HepG2 (cell line): Measurements from ENCODE around the gene CHP1. TPM values are rescaled to one million over a fixed set of nuclear protein-coding genes. Genes with fewer than 3 reads are reported as not detected.

Experiments
- ARID2 ChIP-seq: sonication (generic); formaldehyde crosslinking; IDR thresholded peaks from 2 replicates; pipeline ENCODE4 v1.8.1; 2022; ENCODE audit warnings: mild to moderate bottlenecking, missing genetic modification reagents, borderline replicate concordance
- EHMT2 ChIP-seq: fragments of 200-600 bp; sonication (generic); IDR thresholded peaks from 2 replicates; pipeline ENCODE4 v1.7.0; 2017; ENCODE audit warnings: antibody characterized with exemption, low read depth, low read length, borderline replicate concordance
- ETV5 ChIP-seq: IDR thresholded peaks from 2 replicates; pipeline ENCODE4 v1.6.1; 2018; ENCODE audit warnings: missing biosample characterization, missing genetic modification reagents, inconsistent platforms, borderline replicate concordance
- FLYWCH1 ChIP-seq: sonication (generic); formaldehyde crosslinking; IDR thresholded peaks from 2 replicates; pipeline ENCODE4 v1.8.1; 2023; ENCODE audit warnings: mild to moderate bottlenecking, missing genetic modification reagents
- GABPB1 ChIP-seq: IDR thresholded peaks from 2 replicates; pipeline ENCODE4 v1.6.1; 2016; ENCODE audit warnings: mild to moderate bottlenecking, missing genetic modification reagents, moderate library complexity, missing compliant biosample characterization
- HDAC6 ChIP-seq: fragments of 200-600 bp; sonication (generic); IDR thresholded peaks from 2 replicates; pipeline ENCODE4 v1.7.0; 2017; ENCODE audit warnings: mild to moderate bottlenecking, antibody characterized with exemption, low read length, low read depth
- MAFF ChIP-seq: IDR thresholded peaks from 2 replicates; pipeline ENCODE4 v1.6.1; 2011; ENCODE audit warnings: low read depth, low read length, improper control_type of control experiment
- MIXL1 ChIP-seq: IDR thresholded peaks from 2 replicates; pipeline ENCODE4 v1.6.1; 2016
- MYC ChIP-seq: sonication (generic); formaldehyde crosslinking; IDR thresholded peaks from 2 replicates; pipeline ENCODE4 v1.9.0; 2021; ENCODE audit warnings: missing genetic modification reagents, borderline replicate concordance
- NRL ChIP-seq: sonication (generic); formaldehyde crosslinking; IDR thresholded peaks from 2 replicates; pipeline ENCODE4 v1.5.0; 2020; ENCODE audit warnings: missing genetic modification reagents, mild to moderate bottlenecking, moderate library complexity, borderline replicate concordance
- RXRA ChIP-seq: sonication (generic); formaldehyde crosslinking; IDR thresholded peaks from 2 replicates; pipeline ENCODE4 v1.5.1; 2020; ENCODE audit warnings: missing genetic modification reagents
- SIN3A ChIP-seq: IDR thresholded peaks from 2 replicates; pipeline ENCODE4 v1.6.1; 2011; ENCODE audit warnings: low read depth, mild to moderate bottlenecking, control low read depth, low read length, borderline replicate concordance
- SOX6 ChIP-seq, 2 experiments: fragments of 450-650 bp in 1 of 2; sonication (generic) in 1 of 2; formaldehyde crosslinking in 1 of 2; IDR thresholded peaks; 2 replicates each; pipeline versions ENCODE4 v1.4.0 to v1.6.1; 2017 to 2020; ENCODE audit warnings: antibody characterized with exemption in 1 of 2, mild to moderate bottlenecking in 1 of 2, missing genetic modification reagents in 1 of 2
- TAF1 ChIP-seq: sonication (generic); formaldehyde crosslinking; IDR thresholded peaks from 2 replicates; pipeline ENCODE4 v1.4.0; 2020; ENCODE audit warnings: missing genetic modification reagents
- TBX3 ChIP-seq: fragments of 450-650 bp; IDR thresholded peaks from 2 replicates; pipeline ENCODE4 v1.6.1; 2017; ENCODE audit warnings: antibody characterized with exemption, mild to moderate bottlenecking, inconsistent platforms, borderline replicate concordance
- TCF12 ChIP-seq, 2 experiments: fragments of 450-650 bp in 1 of 2; sonication (generic) in 1 of 2; formaldehyde crosslinking in 1 of 2; IDR thresholded peaks; 2 replicates each; pipeline versions ENCODE4 v1.6.1 to v1.8.0; 2017 to 2022; ENCODE audit warnings: antibody characterized with exemption in 1 of 2, mild to moderate bottlenecking in 1 of 2, missing genetic modification reagents in 1 of 2, moderate library complexity in 1 of 2
- THAP11 ChIP-seq: IDR thresholded peaks from 2 replicates; pipeline ENCODE4 v1.6.1; 2016; ENCODE audit warnings: missing biosample characterization, missing genetic modification reagents
- ZFP1 ChIP-seq: IDR thresholded peaks from 2 replicates; pipeline ENCODE4 v1.6.1; 2016
- ZNF431 ChIP-seq: sonication (generic); formaldehyde crosslinking; IDR thresholded peaks from 2 replicates; pipeline ENCODE4 v1.9.0; 2022; ENCODE audit warnings: missing genetic modification reagents, low read depth, mild to moderate bottlenecking, borderline replicate concordance
- ZNF569 ChIP-seq: sonication (generic); formaldehyde crosslinking; IDR thresholded peaks from 2 replicates; pipeline ENCODE4 v1.5.0; 2020; ENCODE audit warnings: mild to moderate bottlenecking, missing genetic modification reagents, moderate library complexity, borderline replicate concordance
- polyA plus RNA-seq, 8 experiments: library from polyadenylated mRNA; depleted of rRNA in 3 of 8; stranded (reverse) in 7 of 8; unstranded in 1 of 8; fragments of >200 nt; fragmentation: Illumina TruSeq in 4 of 8; extraction: Trizol in 4 of 8; gene quantifications; 2 replicates each; pipeline versions ENCODE4 v1.2.1 to v1.2.3, GENCODE V29; 2011 to 2016; ENCODE audit warnings: low read depth in 4 of 8, missing spikeins in 1 of 8, mixed read lengths in 1 of 8; ENCODE audit not compliant: insufficient read depth in 1 of 8
- total RNA-seq, 5 experiments: library from RNA; depleted of rRNA; stranded (reverse); fragments of >200 nt; fragmentation: Illumina TruSeq; extraction: Trizol; gene quantifications; 2 replicates each; pipeline ENCODE4 v1.2.3, GENCODE V29; 2016; ENCODE audit warnings: low read depth in 1 of 5
- TF ChIP-seq, protein P1 (sequence below): sonication (generic); formaldehyde crosslinking; IDR thresholded peaks from 2 replicates; pipeline ENCODE4 v1.4.0; 2020; ENCODE audit warnings: missing genetic modification reagents
- TF ChIP-seq, protein P2 (sequence below): IDR thresholded peaks from 2 replicates; pipeline ENCODE4 v1.6.1; 2016
- TF ChIP-seq, protein P3 (sequence below): sonication (generic); formaldehyde crosslinking; IDR thresholded peaks from 2 replicates; pipeline ENCODE4 v1.5.1; 2020; ENCODE audit warnings: missing genetic modification reagents, mild to moderate bottlenecking, borderline replicate concordance
- TF ChIP-seq, protein P4 (sequence below): sonication (generic); formaldehyde crosslinking; IDR thresholded peaks from 2 replicates; pipeline ENCODE4 v1.4.0; 2020; ENCODE audit warnings: mild to moderate bottlenecking, missing genetic modification reagents

The CHP1 gene
- total and polyA plus RNA-seq, 2 of the 13 experiments (the other 11 are each of a cell fraction or from before 2014, with no cell fraction given): 49.6 to 76.4 TPM

DNA sequence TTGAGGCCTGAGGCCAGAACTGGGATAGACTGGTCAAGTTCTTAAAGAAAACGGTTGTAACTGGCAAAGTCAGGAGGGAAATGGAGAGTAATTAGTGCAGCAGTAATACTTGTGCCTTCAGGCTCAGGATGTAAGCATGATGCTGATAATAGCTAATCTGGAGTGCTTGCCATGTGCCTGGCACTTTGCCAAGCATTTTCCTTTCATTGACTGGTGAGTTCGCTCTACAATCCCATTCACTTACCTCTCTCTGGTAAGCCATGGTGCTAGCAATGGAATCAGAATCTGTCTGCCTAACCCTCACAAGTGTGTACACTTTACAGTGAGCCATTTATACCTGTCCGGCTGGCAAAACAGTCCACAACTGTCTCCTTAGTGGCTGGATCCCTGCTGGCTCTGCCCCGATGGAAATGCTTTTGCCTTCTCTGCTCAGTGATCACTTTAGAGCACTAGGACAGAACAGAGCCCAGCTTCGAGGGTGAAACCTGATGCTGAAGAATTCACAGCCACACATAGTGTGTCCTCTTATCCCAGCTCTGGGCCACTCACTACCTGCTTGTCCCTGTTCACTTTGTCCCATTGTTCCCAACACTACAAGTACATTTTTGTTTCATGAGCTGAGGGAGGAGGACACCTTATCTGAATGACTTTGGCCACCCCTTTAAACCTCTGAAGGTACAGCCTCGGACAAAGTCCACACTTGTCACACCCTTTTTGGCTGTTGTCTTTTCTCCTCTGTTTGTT is 10.3 kb downstream of the CHP1 start (continued):
- 0 out of 2 replicates have a peak, but pooled peaks have one; percentile 39 for TF ChIP-seq EHMT2
- TF ChIP-seq ARID2 (CRISPR knock-in tag): no peak
- no peak for TF ChIP-seq TBX3
- no peak for TF ChIP-seq HDAC6
- no peak for TF ChIP-seq ETV5 (CRISPR knock-in tag)
- TF ChIP-seq, protein P1, sequence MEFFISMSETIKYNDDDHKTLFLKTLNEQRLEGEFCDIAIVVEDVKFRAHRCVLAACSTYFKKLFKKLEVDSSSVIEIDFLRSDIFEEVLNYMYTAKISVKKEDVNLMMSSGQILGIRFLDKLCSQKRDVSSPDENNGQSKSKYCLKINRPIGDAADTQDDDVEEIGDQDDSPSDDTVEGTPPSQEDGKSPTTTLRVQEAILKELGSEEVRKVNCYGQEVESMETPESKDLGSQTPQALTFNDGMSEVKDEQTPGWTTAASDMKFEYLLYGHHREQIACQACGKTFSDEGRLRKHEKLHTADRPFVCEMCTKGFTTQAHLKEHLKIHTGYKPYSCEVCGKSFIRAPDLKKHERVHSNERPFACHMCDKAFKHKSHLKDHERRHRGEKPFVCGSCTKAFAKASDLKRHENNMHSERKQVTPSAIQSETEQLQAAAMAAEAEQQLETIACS (CRISPR knock-in tag): no peak
- TF ChIP-seq, protein P2, sequence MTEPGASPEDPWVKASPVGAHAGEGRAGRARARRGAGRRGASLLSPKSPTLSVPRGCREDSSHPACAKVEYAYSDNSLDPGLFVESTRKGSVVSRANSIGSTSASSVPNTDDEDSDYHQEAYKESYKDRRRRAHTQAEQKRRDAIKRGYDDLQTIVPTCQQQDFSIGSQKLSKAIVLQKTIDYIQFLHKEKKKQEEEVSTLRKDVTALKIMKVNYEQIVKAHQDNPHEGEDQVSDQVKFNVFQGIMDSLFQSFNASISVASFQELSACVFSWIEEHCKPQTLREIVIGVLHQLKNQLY: no peak
- no peak for TF ChIP-seq ZNF431 (CRISPR knock-in tag)
- no peak for TF ChIP-seq MYC (CRISPR knock-in tag)
- TF ChIP-seq RXRA (CRISPR knock-in tag): no peak
- TF ChIP-seq SOX6 (IDR thresholded peaks at IDR 0.05): no peak
- peak; percentile 88 for TF ChIP-seq SOX6 (CRISPR knock-in tag; IDR thresholded peaks at IDR 0.05)
- TF ChIP-seq, protein P3, sequence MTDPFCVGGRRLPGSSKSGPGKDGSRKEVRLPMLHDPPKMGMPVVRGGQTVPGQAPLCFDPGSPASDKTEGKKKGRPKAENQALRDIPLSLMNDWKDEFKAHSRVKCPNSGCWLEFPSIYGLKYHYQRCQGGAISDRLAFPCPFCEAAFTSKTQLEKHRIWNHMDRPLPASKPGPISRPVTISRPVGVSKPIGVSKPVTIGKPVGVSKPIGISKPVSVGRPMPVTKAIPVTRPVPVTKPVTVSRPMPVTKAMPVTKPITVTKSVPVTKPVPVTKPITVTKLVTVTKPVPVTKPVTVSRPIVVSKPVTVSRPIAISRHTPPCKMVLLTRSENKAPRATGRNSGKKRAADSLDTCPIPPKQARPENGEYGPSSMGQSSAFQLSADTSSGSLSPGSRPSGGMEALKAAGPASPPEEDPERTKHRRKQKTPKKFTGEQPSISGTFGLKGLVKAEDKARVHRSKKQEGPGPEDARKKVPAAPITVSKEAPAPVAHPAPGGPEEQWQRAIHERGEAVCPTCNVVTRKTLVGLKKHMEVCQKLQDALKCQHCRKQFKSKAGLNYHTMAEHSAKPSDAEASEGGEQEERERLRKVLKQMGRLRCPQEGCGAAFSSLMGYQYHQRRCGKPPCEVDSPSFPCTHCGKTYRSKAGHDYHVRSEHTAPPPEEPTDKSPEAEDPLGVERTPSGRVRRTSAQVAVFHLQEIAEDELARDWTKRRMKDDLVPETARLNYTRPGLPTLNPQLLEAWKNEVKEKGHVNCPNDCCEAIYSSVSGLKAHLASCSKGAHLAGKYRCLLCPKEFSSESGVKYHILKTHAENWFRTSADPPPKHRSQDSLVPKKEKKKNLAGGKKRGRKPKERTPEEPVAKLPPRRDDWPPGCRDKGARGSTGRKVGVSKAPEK (CRISPR knock-in tag): no peak
- TF ChIP-seq SIN3A: no peak
- TF ChIP-seq ZNF569 (CRISPR knock-in tag): no peak
- no peak for TF ChIP-seq TCF12 (IDR thresholded peaks at IDR 0.05)
- no peak for TF ChIP-seq TCF12 (CRISPR knock-in tag; IDR thresholded peaks at IDR 0.05)
- TF ChIP-seq MIXL1 (CRISPR knock-in tag): no peak
- TF ChIP-seq MAFF: no peak
- TF ChIP-seq, protein P4, sequence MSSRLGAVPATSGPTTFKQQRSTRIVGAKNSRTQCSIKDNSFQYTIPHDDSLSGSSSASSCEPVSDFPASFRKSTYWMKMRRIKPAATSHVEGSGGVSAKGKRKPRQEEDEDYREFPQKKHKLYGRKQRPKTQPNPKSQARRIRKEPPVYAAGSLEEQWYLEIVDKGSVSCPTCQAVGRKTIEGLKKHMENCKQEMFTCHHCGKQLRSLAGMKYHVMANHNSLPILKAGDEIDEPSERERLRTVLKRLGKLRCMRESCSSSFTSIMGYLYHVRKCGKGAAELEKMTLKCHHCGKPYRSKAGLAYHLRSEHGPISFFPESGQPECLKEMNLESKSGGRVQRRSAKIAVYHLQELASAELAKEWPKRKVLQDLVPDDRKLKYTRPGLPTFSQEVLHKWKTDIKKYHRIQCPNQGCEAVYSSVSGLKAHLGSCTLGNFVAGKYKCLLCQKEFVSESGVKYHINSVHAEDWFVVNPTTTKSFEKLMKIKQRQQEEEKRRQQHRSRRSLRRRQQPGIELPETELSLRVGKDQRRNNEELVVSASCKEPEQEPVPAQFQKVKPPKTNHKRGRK: no peak
- TF ChIP-seq FLYWCH1 (CRISPR knock-in tag): no peak
- TF ChIP-seq TAF1 (CRISPR knock-in tag): peak; percentile 32; the same call in 1 of the 2 replicates
- no peak for TF ChIP-seq NRL
- no peak for TF ChIP-seq GABPB1 (CRISPR knock-in tag)
- TF ChIP-seq ZFP1 (CRISPR knock-in tag): no peak
- TF ChIP-seq THAP11 (CRISPR knock-in tag): no peak
